Psoas muscle (tissue), 8 donors: ENCODE data around the gene NOTCH3. TPM values are rescaled to one million over a fixed set of nuclear protein-coding genes. Genes with fewer than 3 reads are reported as not detected.

ENCODE experiments used
- ATAC-seq, 4 donors: fragments of 200-7000 bp; cut with Tn5 transposase; one replicate each; pipeline ENCODE4 v1.9.1; 2020; ENCODE audit warnings: moderate library complexity in 3 of 4, mild to moderate bottlenecking in 2 of 4
- DNase-seq, 2 donors: peaks; one replicate each; pipeline ENCODE4 v3.0.0-alpha.2; 2020
- H3K27ac ChIP-seq: fragments of 200-600 bp; one replicate; pipeline ENCODE4 v1.8.0; 2022
- H3K27me3 ChIP-seq, 3 donors: fragments of 200-600 bp in 1 of 3; one replicate each; pipeline versions ENCODE4 v1.6.1 to v1.8.0; 2013 to 2022; ENCODE audit warnings: low read length in 2 of 3, mild to moderate bottlenecking in 2 of 3, moderate library complexity in 1 of 3; ENCODE audit not compliant: insufficient read depth in 3 of 3
- H3K36me3 ChIP-seq, 2 donors: fragments of 200-600 bp in 1 of 2; one replicate each; pipeline versions ENCODE4 v1.6.1 to v1.8.0; 2013 to 2022; ENCODE audit warnings: low read depth in 1 of 2, mild to moderate bottlenecking in 1 of 2, moderate library complexity in 1 of 2; ENCODE audit not compliant: insufficient read depth in 1 of 2
- H3K4me1 ChIP-seq: fragments of 200-600 bp; one replicate; pipeline ENCODE4 v1.8.0; 2022
- H3K4me3 ChIP-seq: fragments of 200-600 bp; one replicate; pipeline ENCODE4 v1.8.0; 2022; ENCODE audit warnings: mild to moderate bottlenecking
- H3K9me3 ChIP-seq: fragments of 200-600 bp; one replicate; pipeline ENCODE4 v1.8.0; 2022
- CTCF ChIP-seq: fragments of 200-600 bp; IDR thresholded peaks from one replicate; pipeline ENCODE4 v1.8.0; 2022; ENCODE audit warnings: antibody characterized with exemption
- WGBS, 3 donors: extraction: QIAGEN DNeasy Blood & Tissue Kit; methylation state at CpG; one replicate each; pipeline versions ENCODE4 v1.1.6 to v1.1.7; 2013; 5-methylcytosine and 5-hydroxymethylcytosine counted together
- intact Hi-C, 2 donors: fragments of 100-400 bp; cut with DNase I; formaldehyde crosslinking; loops; one replicate each; pipeline versions ENCODE4 v1.11.0 to v1.14.2; 2022
- polyA plus RNA-seq, 3 donors: library from polyadenylated mRNA; stranded (reverse); fragments of 200-250 nt; gene quantifications; one replicate each; pipeline ENCODE4 v1.2.3, GENCODE V29; 2013
- total RNA-seq, 4 donors: library from RNA; stranded (reverse); fragmentation: NEBNext Ultra II Directional in 2 of 4; extraction: Animal tissue kit (Norgen Biotek cat#: 25700) in 2 of 4; gene quantifications; one replicate each; pipeline versions ENCODE4 v1.2.1 to v1.2.4, GENCODE V29; 2021 to 2023
- donor health status: healthy with polysubstance abuse.
- donor health status: DM: no; HTN: no; CAD: no; lungs with moderate emphysema.
- donor health status: Bipolar disorder and iron deficiency.
- donor health status: healthy.
- donor health status: DM: yes; HTN: yes; CAD: no.
- donor health status: DM: no; HTN: no; CAD: no.
- donor health status: DM: no; HTN: no; CAD: no.
- donor health status: DM: yes; HTN: yes; CAD: no.

NOTCH3 gene
- total and polyA plus RNA-seq, 7 donors = 8.2 to 80.8 (median 29.4) TPM

GRCh38 chr19:15245370-15246197, 44.8 kb upstream of the NOTCH3 start:
- H3K9me3 ChIP-seq = no peaks in the 10 kb centered on the region
- TF ChIP-seq CTCF = no peak
- intact Hi-C loops = no loop called here

GRCh38 chr19:15244808-15245207, 44.0 kb upstream of the NOTCH3 start:
- no peaks in the 10 kb centered on the region for H3K9me3 ChIP-seq
- intact Hi-C loops = no loop called here
- WGBS, 3 donors = 72 to 82% (median 81%) methylated on average over 7 of the region's 7 CpGs
- no peak overlapping the region for H3K4me3 ChIP-seq
- no peak for DNase-seq
- peak overlapping the region; percentile 41 for H3K27ac ChIP-seq
- peaks cover 0 to 57% of the 10 kb centered on the region in 2 donors for H3K36me3 ChIP-seq
- no peaks in the 10 kb centered on the region for H3K27me3 ChIP-seq
- no peak for TF ChIP-seq CTCF
- ATAC-seq = no peak
- H3K4me1 ChIP-seq = peaks cover 40% of the 10 kb centered on the region

More at GRCh38 chr19:15245370-15246197, 44.8 kb upstream of the NOTCH3 start:
- Histone ChIP-seq H3K4me3 (no peak overlapping the region), H3K4me1 (peaks cover 48% of the 10 kb centered on the region), H3K27me3 (no peaks in the 10 kb centered on the region), H3K36me3 (peaks cover 0 to 49% of the 10 kb centered on the region in 2 donors), H3K27ac (peak overlapping the region; percentile 41)
- WGBS, 3 donors = 83 to 92% (median 87%) methylated on average over 20 of the region's 20 CpGs
- no peak for ATAC-seq
- DNase-seq = no peak

GRCh38 chr19:15244106-15244803, 43.5 kb upstream of the NOTCH3 start:
- Histone ChIP-seq H3K27ac (no peak overlapping the region), H3K9me3 (no peaks in the 10 kb centered on the region), H3K27me3 (no peaks in the 10 kb centered on the region), H3K4me1 (peaks cover 34% of the 10 kb centered on the region), H3K36me3 (peaks cover 5 to 62% of the 10 kb centered on the region in 2 donors), H3K4me3 (no peak overlapping the region)
- intact Hi-C loops = no loop called here
- no peak for DNase-seq
- WGBS, 3 donors = 89 to 92% (median 90%) methylated on average over 19 to 24 of the region's 24 CpGs
- no peak for ATAC-seq
- TF ChIP-seq CTCF = no peak

- Histone ChIP-seq H3K27me3 (no peaks in the 10 kb centered on the region), H3K9me3 (no peaks in the 10 kb centered on the region), H3K27ac (no peak overlapping the region), H3K4me3 (no peak overlapping the region), H3K4me1 (peaks cover 26% of the 10 kb centered on the region), H3K36me3 (peaks cover 9 to 69% of the 10 kb centered on the region in 2 donors)
- no peak for DNase-seq
- 88 to 97% (median 93%) methylated on average over 10 to 17 of the region's 17 CpGs for WGBS, 3 donors
- TF ChIP-seq CTCF = no peak
- intact Hi-C loops = no loop called here
- ATAC-seq = no peak
Measured at GRCh38 chr19:15243236-15243957, 42.6 kb upstream of the NOTCH3 start.
